Stomach (tissue), 9 donors: ENCODE data around the gene NHLH1. TPM values are rescaled to one million over a fixed set of nuclear protein-coding genes. Genes with fewer than 3 reads are reported as not detected.

Source experiments
- DNase-seq, 2 donors: peaks; one replicate each; pipeline versions ENCODE4 v3.0.0 to v3.0.0-alpha.2; 2013 to 2019
- H3K27ac ChIP-seq, 5 donors: fragments of 200-600 bp in 4 of 5; sonication (generic) in 4 of 5; one replicate each; pipeline ENCODE4 v1.5.1; 2013 to 2019; ENCODE audit warnings: mild to moderate bottlenecking in 1 of 5, moderate library complexity in 1 of 5
- H3K27me3 ChIP-seq, 3 donors: fragments of 200-600 bp; sonication (generic); one replicate each; pipeline ENCODE4 v1.5.1; 2017 to 2019; ENCODE audit warnings: mixed run types in 1 of 3
- H3K36me3 ChIP-seq, 4 donors: fragments of 200-600 bp; sonication (generic); 1 replicate in 3 of 4; 2 replicates in 1 of 4; pipeline ENCODE4 v1.5.1; 2016 to 2019
- H3K4me1 ChIP-seq, 4 donors: fragments of 200-600 bp; sonication (generic); one replicate each; pipeline ENCODE4 v1.5.1; 2016 to 2019
- H3K4me3 ChIP-seq, 4 donors: fragments of 200-600 bp; sonication (generic) in 3 of 4; one replicate each; pipeline ENCODE4 v1.5.1; 2016 to 2019; ENCODE audit warnings: mild to moderate bottlenecking in 1 of 4
- H3K9me3 ChIP-seq, 4 donors: fragments of 200-600 bp; sonication (generic); one replicate each; pipeline ENCODE4 v1.5.1; 2016 to 2019
- CTCF ChIP-seq, 7 experiments: fragments of 450-650 bp in 4 of 7; fragments of 200-600 bp in 3 of 7; sonication (generic) in 3 of 7; IDR thresholded peaks; one replicate each; pipeline ENCODE4 v1.5.1; 2016 to 2019; ENCODE audit warnings: antibody characterized with exemption in 7 of 7, control low read depth in 2 of 7, mild to moderate bottlenecking in 1 of 7
- EP300 ChIP-seq: sonication (generic); formaldehyde crosslinking; IDR thresholded peaks from one replicate; pipeline ENCODE4 v1.6.1; 2017; ENCODE audit warnings: antibody characterized with exemption
- POLR2A ChIP-seq, 4 donors: fragments of 450-650 bp; IDR thresholded peaks; one replicate each; pipeline ENCODE4 v1.6.1; 2016; ENCODE audit warnings: antibody characterized with exemption in 4 of 4, control low read depth in 2 of 4, mild to moderate bottlenecking in 1 of 4, moderate library complexity in 1 of 4
- POLR2AphosphoS5 ChIP-seq, 3 donors: sonication (generic); formaldehyde crosslinking; IDR thresholded peaks; one replicate each; pipeline ENCODE4 v1.6.1; 2016; ENCODE audit warnings: antibody characterized with exemption in 3 of 3
- WGBS, 5 donors: extraction: QIAGEN DNeasy Blood & Tissue Kit in 3 of 5; methylation state at CpG; one replicate each; pipeline versions ENCODE4 v1.1.5 to v1.1.7; 2013 to 2018; 5-methylcytosine and 5-hydroxymethylcytosine counted together
- intact Hi-C: fragments of 100-400 bp; cut with DNase I; formaldehyde crosslinking; loops from one replicate; pipeline ENCODE4 v1.15.1; 2023; ENCODE audit warnings: low total_unique reads
- polyA plus RNA-seq, 3 donors: library from polyadenylated mRNA; stranded (reverse); fragments of 200-250 nt; gene quantifications; one replicate each; pipeline ENCODE4 v1.2.3, GENCODE V29; 2013
- total RNA-seq, 5 donors: library from RNA; depleted of rRNA; stranded (reverse); fragments of >200 nt; gene quantifications; one replicate each; pipeline versions ENCODE4 v1.1.0 to v1.2.3, GENCODE V29; 2014 to 2016
- donor health status: healthy with polysubstance abuse.
- donor health status: Bipolar disorder and iron deficiency.
- donor health status: healthy.

Gene NHLH1
- total and polyA plus RNA-seq, 8 donors: 0.08 TPM; not detected in 7

- 84 to 92% (median 92%) methylated on average over 4 of the region's 4 CpGs for WGBS, 5 donors
- intact Hi-C loops: no loop called here
- TF ChIP-seq POLR2A (IDR thresholded peaks at IDR 0.05): no peak
- TF ChIP-seq EP300: no peak
- no peak for TF ChIP-seq CTCF (IDR thresholded peaks at IDR 0.05)
- TF ChIP-seq POLR2AphosphoS5 (IDR thresholded peaks at IDR 0.05): no peak
- Histone ChIP-seq H3K27ac (no peak overlapping the region), H3K9me3 (no peaks in the 10 kb centered on the region), H3K4me1 (peaks cover 0 to 17% (median 5%) of the 10 kb centered on the region in 4 donors), H3K27me3 (no peaks in the 10 kb centered on the region), H3K4me3 (no peak overlapping the region), H3K36me3 (no peaks in the 10 kb centered on the region)
- no peak for DNase-seq
Observed at GRCh38 chr1:160408864-160409263, 42.0 kb downstream of the NHLH1 start.

- 82 to 94% (median 88%) methylated on average over 5 of the region's 5 CpGs for WGBS, 5 donors
- TF ChIP-seq POLR2AphosphoS5 (IDR thresholded peaks at IDR 0.05) (no peak), EP300 (no peak), CTCF (IDR thresholded peaks at IDR 0.05) (no peak), POLR2A (IDR thresholded peaks at IDR 0.05) (no peak)
Observed at GRCh38 chr1:160409486-160409885, 42.6 kb downstream of the NHLH1 start.

GRCh38 chr1:160410406-160411005, 43.6 kb downstream of the NHLH1 start:
- Histone ChIP-seq H3K4me1 (peaks cover 0 to 17% (median 5%) of the 10 kb centered on the region in 4 donors), H3K36me3 (peaks cover 0 to under 1% (median under 1%) of the 10 kb centered on the region in 4 donors), H3K4me3 (no peak overlapping the region), H3K9me3 (no peaks in the 10 kb centered on the region), H3K27me3 (no peaks in the 10 kb centered on the region), H3K27ac (peak overlapping the region in 1 of 5 donors; percentile 29)
- WGBS, 5 donors: 51 to 69% (median 62%) methylated on average over 19 of the region's 19 CpGs
- DNase-seq: peak in 1 of 2 donors; percentile 85
- intact Hi-C loops: no loop called here
- no peak for TF ChIP-seq POLR2A (IDR thresholded peaks at IDR 0.05)
- TF ChIP-seq CTCF (IDR thresholded peaks at IDR 0.05): no peak
- TF ChIP-seq POLR2AphosphoS5 (IDR thresholded peaks at IDR 0.05): no peak
- no peak for TF ChIP-seq EP300

More at GRCh38 chr1:160409486-160409885, 42.6 kb downstream of the NHLH1 start:
- Histone ChIP-seq H3K27ac (peak overlapping the region in 1 of 5 donors; percentile 29), H3K4me3 (no peak overlapping the region), H3K27me3 (no peaks in the 10 kb centered on the region), H3K4me1 (peaks cover 0 to 17% (median 5%) of the 10 kb centered on the region in 4 donors), H3K36me3 (no peaks in the 10 kb centered on the region), H3K9me3 (no peaks in the 10 kb centered on the region)
- intact Hi-C loops: no loop called here
- DNase-seq: no peak

- WGBS, 5 donors: 63 to 69% (median 68%) methylated on average over 6 of the region's 6 CpGs
- intact Hi-C loops: no loop called here
- Histone ChIP-seq H3K4me1 (peaks cover 0 to 17% (median 5%) of the 10 kb centered on the region in 4 donors), H3K27ac (no peak overlapping the region), H3K9me3 (no peaks in the 10 kb centered on the region), H3K36me3 (peaks cover 0 to 10% (median 6%) of the 10 kb centered on the region in 4 donors), H3K27me3 (no peaks in the 10 kb centered on the region), H3K4me3 (no peak overlapping the region)
- no peak for TF ChIP-seq POLR2A (IDR thresholded peaks at IDR 0.05)
- no peak for TF ChIP-seq POLR2AphosphoS5 (IDR thresholded peaks at IDR 0.05)
- TF ChIP-seq CTCF (IDR thresholded peaks at IDR 0.05): no peak
- TF ChIP-seq EP300: no peak
- DNase-seq: peak in 1 of 2 donors; percentile 67
Observed at GRCh38 chr1:160411271-160412027, 44.6 kb downstream of the NHLH1 start.
